K562 (cell line): Measurements from ENCODE around the gene NTRK3. TPM values are rescaled to one million over a fixed set of nuclear protein-coding genes. Genes with fewer than 3 reads are reported as not detected.

Experiments
- ATAC-seq: fragments of 200-7000 bp; cut with Tn5 transposase; 3 replicates; pipeline ENCODE4 v1.9.1; 2020; ENCODE audit warnings: moderate library complexity
- BruUV-seq: library from RNA; stranded (reverse); fragments of 400-500 nt; replicated peaks from 2 replicates; lab custom pipeline; 2021; lab: Mats Ljungman, UMichigan
- CTCF ChIA-PET: fragments of 300-600 bp; formaldehyde crosslinking; extraction: SDS; loops from one replicate; lab custom pipeline; 2021; ENCODE audit warnings: low intra/inter-chr PET ratio; lab: Yijun Ruan, JAX
- POLR2A ChIA-PET: fragments of 300-600, 350-650 bp; sonication (Branson Sonifier 250); formaldehyde crosslinking; extraction: SDS; loops from one replicate; lab custom pipeline; 2021; ENCODE audit warnings: antibody characterized with exemption, inconsistent platforms; lab: Yijun Ruan, JAX
- DNase-seq, 4 experiments: peaks; one replicate each; pipeline versions ENCODE4 v3.0.0 to v3.0.0-alpha.2; 2011 to 2018; ENCODE audit warnings: low spot score in 3 of 4, mixed read lengths in 3 of 4; ENCODE audit errors: extremely low read depth in 1 of 4
- FAIRE-seq: peaks from 2 replicates; lab custom pipeline; 2011; peaks lifted over from hg19 to GRCh38; lab: Jason Lieb, UNC
- H2AFZ ChIP-seq: 2 replicates; pipeline ENCODE4 v1.6.0; 2011; ENCODE audit warnings: low read depth, low read length, control low read depth, inconsistent platforms
- H3K27ac ChIP-seq: fragments of 200-600 bp; 3 replicates; pipeline ENCODE4 v1.8.0; 2011; ENCODE audit warnings: low read depth, mild to moderate bottlenecking, control low read depth, inconsistent platforms, low read length, moderate library complexity, mixed read lengths; ENCODE audit errors: extremely low read depth
- H3K27me3 ChIP-seq, 2 experiments: fragments of 300-600 bp in 1 of 2; 2 replicates in 1 of 2; 3 replicates in 1 of 2; pipeline versions ENCODE4 v1.6.0 to v1.8.0; 2011; ENCODE audit warnings: inconsistent platforms in 2 of 2, low read length in 2 of 2, mild to moderate bottlenecking in 1 of 2, mixed read lengths in 1 of 2, moderate library complexity in 1 of 2; ENCODE audit not compliant: control insufficient read depth in 2 of 2, insufficient read depth in 2 of 2
- H3K36me3 ChIP-seq: fragments of 300-600 bp; 3 replicates; pipeline ENCODE4 v1.8.0; 2011; ENCODE audit warnings: mild to moderate bottlenecking, low read length, inconsistent platforms; ENCODE audit not compliant: control insufficient read depth, insufficient read depth
- H3K4me1 ChIP-seq, 2 experiments: fragments of 200-600 bp in 1 of 2; replicated peaks in 1 of 2; 2 replicates in 1 of 2; 3 replicates in 1 of 2; pipeline versions ENCODE4 v1.5.1 to v1.8.0; 2011; ENCODE audit warnings: inconsistent platforms in 2 of 2, low read length in 2 of 2, mild to moderate bottlenecking in 1 of 2, mixed read lengths in 1 of 2, moderate library complexity in 1 of 2; ENCODE audit not compliant: control insufficient read depth in 2 of 2, insufficient read depth in 2 of 2
- H3K4me2 ChIP-seq: 2 replicates; pipeline ENCODE4 v1.6.1; 2011; ENCODE audit warnings: low read length, control low read depth, inconsistent platforms, mixed read lengths; ENCODE audit not compliant: insufficient read depth
- H3K4me3 ChIP-seq: fragments of 200-600 bp; sonication (generic), shearing (Covaris generic); 2 replicates; pipeline ENCODE4 v1.5.1; 2016; ENCODE audit warnings: control low read depth, inconsistent platforms
- H3K79me2 ChIP-seq: fragments of 200-600 bp; 3 replicates; pipeline ENCODE4 v1.8.0; 2011; ENCODE audit warnings: low read length, inconsistent platforms; ENCODE audit not compliant: control insufficient read depth, insufficient read depth
- H3K9ac ChIP-seq, 2 experiments: 2 replicates each; pipeline versions ENCODE4 v1.6.0 to v1.6.1; 2011; ENCODE audit warnings: low read depth in 2 of 2, low read length in 2 of 2, control low read depth in 1 of 2, inconsistent platforms in 1 of 2, mild to moderate bottlenecking in 1 of 2, mixed read lengths in 1 of 2; ENCODE audit not compliant: insufficient read depth in 1 of 2
- H3K9me1 ChIP-seq: one replicate; pipeline ENCODE4 v1.6.0; 2011; ENCODE audit warnings: inconsistent platforms, mild to moderate bottlenecking, low read length, moderate library complexity; ENCODE audit not compliant: control insufficient read depth, insufficient read depth
- H3K9me3 ChIP-seq: replicated peaks from 2 replicates; pipeline ENCODE4 v1.5.1; 2011; ENCODE audit warnings: low read depth, low read length, inconsistent platforms; ENCODE audit not compliant: control insufficient read depth, insufficient read depth
- H4K20me1 ChIP-seq: replicated peaks from 2 replicates; pipeline ENCODE4 v1.6.1; 2011; ENCODE audit warnings: low read length, inconsistent platforms, mixed read lengths; ENCODE audit not compliant: control insufficient read depth, insufficient read depth
- CBFB ChIP-seq: sonication (generic); formaldehyde crosslinking; IDR thresholded peaks from 2 replicates; pipeline ENCODE4 v1.4.0; 2020; ENCODE audit warnings: mild to moderate bottlenecking, missing genetic modification reagents
- CBX8 ChIP-seq: fragments of 200-600 bp; sonication (generic); IDR thresholded peaks from 2 replicates; pipeline ENCODE4 v1.6.1; 2012; ENCODE audit warnings: borderline replicate concordance, mixed run types, low read depth, mild to moderate bottlenecking, moderate library complexity, mixed read lengths, low read length, control low read depth, inconsistent platforms; ENCODE audit not compliant: poor library complexity, severe bottlenecking; ENCODE audit errors: extremely low read depth
- EGR1 ChIP-seq: fragments of 450-650 bp; conservative IDR thresholded peaks from 2 replicates; pipeline ENCODE4 v1.6.1; 2017; ENCODE audit warnings: mild to moderate bottlenecking
- ID3 ChIP-seq, 2 experiments: fragments of 250-450 bp in 1 of 2; fragments of 450-650 bp in 1 of 2; sonication (Bioruptor Pico) in 1 of 2; IDR thresholded peaks; 2 replicates each; pipeline versions ENCODE4 v1.6.1 to v1.8.0; 2016 to 2021; ENCODE audit warnings: mild to moderate bottlenecking in 2 of 2, moderate library complexity in 2 of 2, missing compliant biosample characterization in 1 of 2, missing genetic modification characterization in 1 of 2
- RFX7 ChIP-seq: fragments of 250-450 bp; sonication (Bioruptor Pico); IDR thresholded peaks from 2 replicates; pipeline ENCODE4 v1.5.1; 2021; ENCODE audit warnings: mild to moderate bottlenecking
- SREBF2 ChIP-seq: sonication (generic); formaldehyde crosslinking; IDR thresholded peaks from 2 replicates; pipeline ENCODE4 v1.4.0; 2020; ENCODE audit warnings: mild to moderate bottlenecking, missing genetic modification reagents
- TCF7L2 ChIP-seq: fragments of 150-350 bp; IDR thresholded peaks from 2 replicates; pipeline ENCODE4 v1.6.1; 2016; ENCODE audit warnings: low read depth, mild to moderate bottlenecking, low read length, moderate library complexity
- ZNF408 ChIP-seq: fragments of 250-450 bp; sonication (Bioruptor Pico); IDR thresholded peaks from 2 replicates; pipeline ENCODE4 v1.4.0; 2020; ENCODE audit warnings: low read depth, mild to moderate bottlenecking, moderate library complexity
- WGBS: fragments of 100-300 bp; shearing (Covaris generic); methylation state at CpG from one replicate; pipeline ENCODE4 v1.1.6; 2016; ENCODE audit warnings: low coverage, mixed read lengths; ENCODE audit not compliant: insufficient coverage; ENCODE audit errors: missing lambda C conversion rate; 5-methylcytosine and 5-hydroxymethylcytosine counted together
- in situ Hi-C: fragments of 300-500 bp; cut with MboI; formaldehyde crosslinking; loops from 4 replicates; pipeline ENCODE4 v1.15.0; 2018; ENCODE audit warnings: inconsistent platforms, mixed read lengths
- intact Hi-C: fragments of 100-400 bp; cut with micrococcal nuclease; formaldehyde crosslinking; loops from 2 replicates; pipeline ENCODE4 v1.14.2; 2022
- polyA plus RNA-seq, 8 experiments: library from polyadenylated mRNA; depleted of rRNA in 4 of 8; stranded (reverse) in 5 of 8; unstranded in 3 of 8; fragments of >200 nt; fragmentation: Nextera tagmentation in 2 of 8; fragmentation: Illumina TruSeq in 1 of 8; extraction: Ambion mirVana in 2 of 8; extraction: Trizol in 1 of 8; gene quantifications; 2 replicates each; pipeline versions ENCODE4 v1.2.1 to v1.2.3, GENCODE V29; 2011 to 2014; ENCODE audit warnings: inconsistent platforms in 1 of 8, missing spikeins in 1 of 8
- total RNA-seq, 7 experiments: library from RNA; depleted of rRNA in 6 of 7; stranded (reverse); fragments of >200 nt in 6 of 7; fragmentation: Illumina TruSeq in 2 of 7; extraction: Trizol in 2 of 7; gene quantifications; 2 replicates each; pipeline versions ENCODE4 v1.2.1 to v1.2.3, GENCODE V29; 2011 to 2021; ENCODE audit warnings: low replicate concordance in 1 of 7

Gene NTRK3
- total and polyA plus RNA-seq, 9 of the 15 experiments (the other 6 are each of a cell fraction or from before 2014, with no cell fraction given) = 0.11 to 0.13 TPM; not detected in 7

- BruUV-seq = no TSS peak
Observed at GRCh38 chr15:88038261-88038660, 218.3 kb downstream of the NTRK3 start.

More at GRCh38 chr15:88038261-88038660, 218.3 kb downstream of the NTRK3 start:
- H4K20me1 ChIP-seq = no peaks in the 10 kb centered on the region
- no peak overlapping the region for H3K4me3 ChIP-seq
- TF ChIP-seq RFX7 (CRISPR knock-in tag) = no peak
- no peak for TF ChIP-seq EGR1
- TF ChIP-seq TCF7L2 = no peak
- no peak for TF ChIP-seq CBX8
- no peak for TF ChIP-seq ZNF408 (CRISPR knock-in tag)
- TF ChIP-seq SREBF2 (CRISPR knock-in tag) = no peak
- no peak for TF ChIP-seq ID3 (CRISPR knock-in tag; IDR thresholded peaks at IDR 0.05)
- TF ChIP-seq ID3 (tag; IDR thresholded peaks at IDR 0.05) = no peak
- no peak for TF ChIP-seq CBFB
- 0% methylated on average over 4 of the region's 4 CpGs for WGBS
- H3K4me1 ChIP-seq = no peaks in the 10 kb centered on the region
- H3K36me3 ChIP-seq = no peaks in the 10 kb centered on the region
- intact Hi-C loops = no loop called here
- no peak overlapping the region for H2AFZ ChIP-seq
- ATAC-seq = no peak
- no peak for FAIRE-seq
- H3K79me2 ChIP-seq = no peaks in the 10 kb centered on the region
- in situ Hi-C loops = no loop called here
- H3K9me1 ChIP-seq = no peaks in the 10 kb centered on the region
- H3K4me2 ChIP-seq = no peak overlapping the region
- ChIA-PET CTCF (no interaction called here), POLR2A (no interaction called here)
- no peak overlapping the region for H3K27ac ChIP-seq
- no peaks in the 10 kb centered on the region for H3K9me3 ChIP-seq
- no peaks in the 10 kb centered on the region; a peak in 1 of 5 replicates for H3K27me3 ChIP-seq
- no peak for DNase-seq
- H3K9ac ChIP-seq = no peak overlapping the region
